ENCODE data around the gene INSR. TPM values are rescaled to one million over a fixed set of nuclear protein-coding genes. Genes with fewer than 3 reads are reported as not detected.
"Not testable (repeated sequence)": the region's sequence is repeated elsewhere in the genome, so short reads cannot be mapped to it uniquely, and the experiment has no call there.

INSR gene
- total RNA-seq, 1 donor from 2014 or later, result 7.9 TPM

DNA sequence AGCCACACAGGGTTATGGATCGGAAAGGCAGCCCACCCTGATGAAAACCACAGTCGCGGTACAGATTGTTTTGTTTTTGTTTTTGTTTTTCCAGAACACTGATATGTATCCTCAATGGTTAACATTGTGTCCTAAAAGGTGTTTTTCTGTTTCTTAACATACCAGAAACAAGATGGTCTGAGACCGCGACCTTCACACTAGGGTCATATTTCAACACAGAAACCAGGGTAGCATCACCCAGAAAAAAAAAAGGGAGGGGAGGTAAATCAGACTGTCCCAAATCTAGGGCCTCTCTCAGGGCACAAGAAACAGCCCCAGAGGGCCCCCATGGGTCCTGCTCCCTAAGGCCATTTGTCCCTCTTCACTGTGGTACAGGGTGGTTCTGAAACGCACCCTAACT is 66.5 kb downstream of the INSR start:
- Histone ChIP-seq H3K4me2 (ENCODE audit: low read length) (no peak overlapping the region), H3K9ac (ENCODE audit: low read length) (no peak overlapping the region), H3K27ac (ENCODE audit: low read depth, low read length) (no peak overlapping the region), H3K9me3 (ENCODE audit: insufficient read depth, low read depth, low read length) (no peaks in the 10 kb centered on the region), H3K4me1 (ENCODE audit: insufficient read depth, low read length) (no peaks in the 10 kb centered on the region), H4K20me1 (ENCODE audit: insufficient read depth, low read length) (peaks cover 5% of the 10 kb centered on the region), H3K4me3 (ENCODE audit: insufficient read depth, low read depth, low read length) (no peak overlapping the region), H3K27me3 (ENCODE audit: insufficient read depth, low read length) (no peaks in the 10 kb centered on the region), H3K36me3 (ENCODE audit: insufficient read depth, low read length) (no peaks in the 10 kb centered on the region), H3K79me2 (ENCODE audit: insufficient read depth, low read length) (no peaks in the 10 kb centered on the region), H2AFZ (ENCODE audit: low read depth, low read length) (no peak overlapping the region)
- H3K4me3 Mint-ChIP-seq (ENCODE audit: unreplicated experiment), result no peak overlapping the region
- no peaks in the 10 kb centered on the region for H3K4me1 Mint-ChIP-seq (ENCODE audit: low read depth, unreplicated experiment)
- H3K36me3 Mint-ChIP-seq (ENCODE audit: low read depth, unreplicated experiment), result no peaks in the 10 kb centered on the region
- no peak overlapping the region for H3K27ac Mint-ChIP-seq (ENCODE audit: unreplicated experiment)
- no peaks in the 10 kb centered on the region for H3K9me3 Mint-ChIP-seq (ENCODE audit: unreplicated experiment)
- no peak for FAIRE-seq
- no peak for TF ChIP-seq EZH2 (IDR thresholded peaks at IDR 0.05; ENCODE audit: insufficient read depth, low read length)
- TF ChIP-seq CTCF (IDR thresholded peaks at IDR 0.05; ENCODE audit: insufficient read depth, low read depth, low read length), result no peak
- H3K27me3 Mint-ChIP-seq (ENCODE audit: low read depth, unreplicated experiment), result peaks cover 3% of the 10 kb centered on the region
- no peak for DNase-seq (ENCODE audit: low read depth)

- H3K9me3 ChIP-seq (ENCODE audit: insufficient read depth, low read depth, low read length); H3K27ac ChIP-seq (ENCODE audit: low read depth, low read length); H3K27me3 Mint-ChIP-seq (ENCODE audit: low read depth, unreplicated experiment); H3K9me3 Mint-ChIP-seq (ENCODE audit: unreplicated experiment); H3K27ac Mint-ChIP-seq (ENCODE audit: unreplicated experiment); H3K4me1 Mint-ChIP-seq (ENCODE audit: low read depth, unreplicated experiment); H3K36me3 ChIP-seq (ENCODE audit: insufficient read depth, low read length); H3K79me2 ChIP-seq (ENCODE audit: insufficient read depth, low read length); FAIRE-seq; H3K4me2 ChIP-seq (ENCODE audit: low read length); H3K36me3 Mint-ChIP-seq (ENCODE audit: low read depth, unreplicated experiment); H3K4me3 Mint-ChIP-seq (ENCODE audit: unreplicated experiment); DNase-seq (ENCODE audit: low read depth); H2AFZ ChIP-seq (ENCODE audit: low read depth, low read length); H3K27me3 ChIP-seq (ENCODE audit: insufficient read depth, low read length); H3K4me3 ChIP-seq (ENCODE audit: insufficient read depth, low read depth, low read length); H4K20me1 ChIP-seq (ENCODE audit: insufficient read depth, low read length); H3K4me1 ChIP-seq (ENCODE audit: insufficient read depth, low read length); H3K9ac ChIP-seq (ENCODE audit: low read length): not testable (repeated sequence)
Observed at GRCh38 chr19:7227149-7227548, 67.1 kb downstream of the INSR start.

DNA sequence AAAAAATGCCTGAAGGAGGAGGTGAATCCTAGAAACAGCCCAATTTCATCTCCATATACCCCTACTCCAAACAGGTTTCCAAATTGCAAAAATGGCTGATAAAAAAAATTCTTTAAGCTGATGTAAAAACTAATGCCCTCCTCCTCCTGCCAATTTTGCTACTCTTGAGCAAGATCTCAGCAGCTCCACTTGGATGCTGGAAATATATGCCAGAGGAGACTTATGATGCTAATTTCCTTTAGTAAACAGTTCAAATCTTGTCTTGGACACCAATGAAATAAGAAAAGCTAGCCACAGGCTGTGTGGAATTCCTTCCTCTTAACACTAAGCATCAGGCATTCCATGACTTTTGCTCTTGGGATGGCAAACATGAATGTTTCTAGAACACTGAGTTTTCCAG is 67.5 kb downstream of the INSR start:
- H3K27ac Mint-ChIP-seq (ENCODE audit: unreplicated experiment), result no peak overlapping the region
- Histone ChIP-seq H3K79me2 (ENCODE audit: insufficient read depth, low read length) (no peaks in the 10 kb centered on the region), H3K36me3 (ENCODE audit: insufficient read depth, low read length) (no peaks in the 10 kb centered on the region)

More for the DNA sequence above, 67.5 kb downstream of the INSR start:
- Histone ChIP-seq H3K4me1 (ENCODE audit: insufficient read depth, low read length) (no peaks in the 10 kb centered on the region), H3K4me2 (ENCODE audit: low read length) (no peak overlapping the region), H3K27me3 (ENCODE audit: insufficient read depth, low read length) (no peaks in the 10 kb centered on the region), H2AFZ (ENCODE audit: low read depth, low read length) (no peak overlapping the region), H3K9ac (ENCODE audit: low read length) (no peak overlapping the region), H3K4me3 (ENCODE audit: insufficient read depth, low read depth, low read length) (no peak overlapping the region), H3K9me3 (ENCODE audit: insufficient read depth, low read depth, low read length) (no peaks in the 10 kb centered on the region), H3K27ac (ENCODE audit: low read depth, low read length) (no peak overlapping the region), H4K20me1 (ENCODE audit: insufficient read depth, low read length) (peaks cover 5% of the 10 kb centered on the region)
- Mint-ChIP-seq H3K36me3 (ENCODE audit: low read depth, unreplicated experiment) (no peaks in the 10 kb centered on the region), H3K4me1 (ENCODE audit: low read depth, unreplicated experiment) (no peaks in the 10 kb centered on the region), H3K27me3 (ENCODE audit: low read depth, unreplicated experiment) (peaks cover 3% of the 10 kb centered on the region), H3K4me3 (ENCODE audit: unreplicated experiment) (no peak overlapping the region), H3K9me3 (ENCODE audit: unreplicated experiment) (no peaks in the 10 kb centered on the region)
- DNase-seq (ENCODE audit: low read depth) (no peak), FAIRE-seq (no peak)
- TF ChIP-seq EZH2 (IDR thresholded peaks at IDR 0.05; ENCODE audit: insufficient read depth, low read length) (no peak), CTCF (IDR thresholded peaks at IDR 0.05; ENCODE audit: insufficient read depth, low read depth, low read length) (no peak)

All from astrocyte (in vitro differentiated cells and primary cell).